Measurements from ENCODE around the gene GABRR2. TPM values are rescaled to one million over a fixed set of nuclear protein-coding genes. Genes with fewer than 3 reads are reported as not detected.

Gene GABRR2
- total and polyA plus RNA-seq, 8 donors: 0.67 to 4.8 (median 1.3) TPM

DNA sequence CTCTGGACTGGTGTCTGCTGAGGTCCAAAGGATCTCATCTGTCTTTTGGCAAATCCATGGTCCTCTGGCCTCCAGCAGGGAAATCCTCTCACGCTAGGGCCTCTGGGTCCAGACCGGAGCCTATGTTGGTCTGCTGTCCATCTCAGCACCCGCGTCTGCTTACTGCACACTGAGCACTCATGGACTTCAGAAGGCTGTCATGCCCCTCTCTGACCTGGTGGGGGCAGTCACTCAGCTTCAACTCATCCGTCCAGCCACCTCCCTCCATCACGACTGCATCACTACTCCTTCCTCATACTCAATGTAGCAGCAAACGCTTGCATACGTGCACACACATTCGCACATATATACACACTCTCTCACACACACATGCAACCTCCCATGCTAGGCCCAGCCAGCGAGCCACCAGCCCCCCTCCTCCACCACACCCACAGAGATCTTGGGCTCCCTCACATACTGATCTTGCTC, 33.3 kb downstream of the GABRR2 start:
- TF ChIP-seq, protein P1, sequence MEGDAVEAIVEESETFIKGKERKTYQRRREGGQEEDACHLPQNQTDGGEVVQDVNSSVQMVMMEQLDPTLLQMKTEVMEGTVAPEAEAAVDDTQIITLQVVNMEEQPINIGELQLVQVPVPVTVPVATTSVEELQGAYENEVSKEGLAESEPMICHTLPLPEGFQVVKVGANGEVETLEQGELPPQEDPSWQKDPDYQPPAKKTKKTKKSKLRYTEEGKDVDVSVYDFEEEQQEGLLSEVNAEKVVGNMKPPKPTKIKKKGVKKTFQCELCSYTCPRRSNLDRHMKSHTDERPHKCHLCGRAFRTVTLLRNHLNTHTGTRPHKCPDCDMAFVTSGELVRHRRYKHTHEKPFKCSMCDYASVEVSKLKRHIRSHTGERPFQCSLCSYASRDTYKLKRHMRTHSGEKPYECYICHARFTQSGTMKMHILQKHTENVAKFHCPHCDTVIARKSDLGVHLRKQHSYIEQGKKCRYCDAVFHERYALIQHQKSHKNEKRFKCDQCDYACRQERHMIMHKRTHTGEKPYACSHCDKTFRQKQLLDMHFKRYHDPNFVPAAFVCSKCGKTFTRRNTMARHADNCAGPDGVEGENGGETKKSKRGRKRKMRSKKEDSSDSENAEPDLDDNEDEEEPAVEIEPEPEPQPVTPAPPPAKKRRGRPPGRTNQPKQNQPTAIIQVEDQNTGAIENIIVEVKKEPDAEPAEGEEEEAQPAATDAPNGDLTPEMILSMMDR (IDR thresholded peaks at IDR 0.05): peak; percentile 14 to 59
- Histone ChIP-seq H3K9me3 (no peaks in the 10 kb centered on the region), H3K4me1 (no peaks in the 10 kb centered on the region), H3K27ac (no peak overlapping the region), H3K27me3 (no peaks in the 10 kb centered on the region), H3K36me3 (no peaks in the 10 kb centered on the region), H3K4me3 (no peak overlapping the region)
- ATAC-seq: peak; percentile 90
- no peak for DNase-seq
- intact Hi-C loops (cut with DNase I): no loop called here

DNA sequence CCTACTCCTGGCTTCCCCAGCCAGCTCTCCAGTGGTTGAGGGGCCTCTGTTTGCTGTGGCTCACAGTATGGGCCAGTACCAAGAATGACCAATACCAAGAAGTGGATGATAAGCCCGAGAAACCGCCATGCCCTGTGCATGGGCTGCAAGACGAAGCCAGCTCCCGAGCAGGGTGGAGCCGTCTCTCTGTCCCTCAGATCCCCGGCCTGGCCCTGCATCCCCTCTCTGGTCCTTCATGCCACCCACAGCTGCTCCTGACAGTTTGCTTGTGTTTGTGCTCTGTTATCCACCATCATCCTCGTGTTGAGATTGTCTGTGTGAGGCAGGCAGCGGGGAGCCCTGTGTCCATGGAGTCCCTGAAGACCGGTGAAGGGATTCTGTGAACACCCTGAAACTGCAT, 36.1 kb downstream of the GABRR2 start:
- Histone ChIP-seq H3K9me3 (no peaks in the 10 kb centered on the region), H3K27me3 (no peaks in the 10 kb centered on the region), H3K36me3 (no peaks in the 10 kb centered on the region), H3K27ac (no peak overlapping the region), H3K4me1 (no peaks in the 10 kb centered on the region), H3K4me3 (no peak overlapping the region)
- TF ChIP-seq, protein P1 (IDR thresholded peaks at IDR 0.05): no peak
- intact Hi-C loops (cut with DNase I): no loop called here
- no peak for ATAC-seq
- DNase-seq: no peak

DNA sequence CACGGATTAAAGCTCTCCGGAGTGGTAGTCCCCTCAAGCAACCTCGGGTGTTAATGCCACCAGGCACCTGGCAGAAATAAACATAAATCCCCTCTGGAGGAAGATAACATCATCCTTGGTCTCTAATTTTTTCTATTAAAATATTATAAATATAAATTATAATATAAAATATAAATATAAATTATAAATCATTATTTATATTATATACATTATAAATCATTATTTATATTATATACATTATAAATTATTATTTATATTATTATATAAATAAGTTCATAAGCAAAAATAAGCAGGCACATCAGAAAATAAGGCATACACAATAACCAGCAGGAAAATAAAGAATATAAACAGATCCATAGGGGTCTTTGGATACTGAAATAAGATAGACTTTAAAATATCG, 39.2 kb downstream of the GABRR2 start:
- Histone ChIP-seq H3K4me1 (peaks cover 0 to 8% of the 10 kb centered on the region in 2 donors), H3K4me3 (no peak overlapping the region), H3K27ac (no peak overlapping the region), H3K9me3 (no peaks in the 10 kb centered on the region), H3K27me3 (no peaks in the 10 kb centered on the region), H3K36me3 (no peaks in the 10 kb centered on the region)
- TF ChIP-seq, protein P1 (IDR thresholded peaks at IDR 0.05): no peak
- intact Hi-C loops (cut with DNase I): no loop called here
- no peak for ATAC-seq
- DNase-seq: no peak

DNA sequence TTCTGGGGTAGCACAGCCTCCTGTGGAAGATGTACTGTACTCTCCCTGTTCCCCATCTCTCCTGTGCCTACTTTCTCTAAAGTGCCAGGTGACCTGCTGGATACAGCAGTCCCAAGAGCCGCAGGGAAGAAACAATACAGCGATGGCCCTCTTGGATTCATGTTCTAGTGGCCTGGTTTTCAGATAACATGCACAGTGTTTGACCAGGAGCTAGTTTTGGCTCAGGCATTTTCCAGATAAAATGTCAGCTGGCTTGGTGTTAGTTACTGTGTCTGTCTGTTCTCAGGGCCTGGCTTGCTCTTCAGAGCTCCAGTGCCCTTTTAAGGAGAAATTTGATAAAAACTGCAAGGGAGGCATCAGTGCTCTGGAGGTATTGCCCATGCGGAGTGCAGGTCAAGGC, 41.3 kb downstream of the GABRR2 start:
- Histone ChIP-seq H3K36me3 (no peaks in the 10 kb centered on the region), H3K27me3 (no peaks in the 10 kb centered on the region), H3K27ac (no peak overlapping the region), H3K9me3 (no peaks in the 10 kb centered on the region), H3K4me3 (no peak overlapping the region), H3K4me1 (peaks cover 0 to 11% of the 10 kb centered on the region in 2 donors)
- TF ChIP-seq, protein P1 (IDR thresholded peaks at IDR 0.05): no peak
- DNase-seq (no peak), ATAC-seq (no peak)
- intact Hi-C loops (cut with DNase I): no loop called here

DNA sequence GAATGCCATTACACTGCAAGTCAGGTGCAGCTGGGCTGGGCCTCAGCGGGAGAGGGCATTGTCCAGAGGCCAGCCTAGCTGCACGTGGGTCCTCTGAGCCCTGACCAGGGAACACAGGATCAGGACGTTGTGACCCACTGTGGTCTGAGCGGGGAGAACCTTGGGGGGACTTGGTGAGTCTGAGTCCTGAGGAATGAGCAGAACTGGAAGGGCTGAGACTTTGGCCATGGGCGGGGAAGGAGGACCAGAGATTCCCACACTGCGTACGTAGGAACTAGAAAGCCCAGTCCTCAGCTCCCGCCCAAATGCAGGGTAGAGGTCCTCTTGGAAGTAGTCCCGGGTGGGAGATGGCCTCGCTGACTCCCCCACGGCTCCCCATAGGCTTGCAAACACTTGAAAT, 42.5 kb downstream of the GABRR2 start:
- ATAC-seq (no peak), DNase-seq (no peak)
- TF ChIP-seq, protein P1 (IDR thresholded peaks at IDR 0.05): no peak
- intact Hi-C loops (cut with DNase I): no loop called here
- no peaks in the 10 kb centered on the region for H3K27me3 ChIP-seq
- no peak overlapping the region for H3K27ac ChIP-seq
- no peak overlapping the region for H3K4me3 ChIP-seq
- no peaks in the 10 kb centered on the region for H3K9me3 ChIP-seq
- H3K4me1 ChIP-seq: peaks cover 0 to 11% of the 10 kb centered on the region in 2 donors
- H3K36me3 ChIP-seq: no peaks in the 10 kb centered on the region
